HCT116 (cell line): ENCODE measurements around the gene BAX. TPM values are rescaled to one million over a fixed set of nuclear protein-coding genes. Genes with fewer than 3 reads are reported as not detected.
A peak's percentile ranks its signal among the peaks of the same experiment; 100 is the strongest.
"Not testable (repeated sequence)": the region's sequence is repeated elsewhere in the genome, so short reads cannot be mapped to it uniquely, and the experiment has no call there.

ENCODE experiments used
- ATAC-seq: fragments of 200-7000 bp; cut with Tn5 transposase; 2 replicates; pipeline ENCODE4 v1.9.1; 2020; ENCODE audit warnings: mild to moderate bottlenecking, moderate library complexity
- BruUV-seq: library from RNA; stranded (reverse); fragments of 400-500 nt; replicated peaks from 2 replicates; lab custom pipeline; 2021; lab: Mats Ljungman, UMichigan
- CTCF ChIA-PET: fragments of 300-600 bp; sonication (Branson Sonifier 250); formaldehyde crosslinking; loops from one replicate; lab custom pipeline; 2021; ENCODE audit warnings: antibody characterized with exemption; lab: Charles Lee
- POLR2A ChIA-PET: fragments of 300-600, 350-600 bp; sonication (Branson Sonifier 250); formaldehyde crosslinking; loops from one replicate; lab custom pipeline; 2021; ENCODE audit warnings: antibody characterized with exemption; lab: Charles Lee
- RAD21 ChIA-PET, 2 experiments: fragments of 300-600 bp; sonication (Branson Sonifier 250); formaldehyde crosslinking; loops; one replicate each; lab custom pipeline; 2023; ENCODE audit warnings: low total read pairs in 2 of 2; ENCODE audit not compliant: uncharacterized antibody in 2 of 2, unreplicated experiment in 2 of 2, low non-redundant PET in 1 of 2; lab: Charles Lee
- DNase-seq: peaks from one replicate; pipeline ENCODE4 v3.0.0-alpha.2; 2010; ENCODE audit warnings: low read depth, low spot score
- H2AFZ ChIP-seq: fragments of 200-600 bp; shearing (Covaris generic), sonication (generic); 2 replicates; pipeline ENCODE4 v1.6.1; 2017; ENCODE audit warnings: low read depth, mixed run types, mixed read lengths, antibody characterized with exemption, low read length; ENCODE audit not compliant: poor library complexity, severe bottlenecking
- H3K27ac ChIP-seq: 2 replicates; pipeline ENCODE4 v1.5.1; 2012; ENCODE audit warnings: low read depth, low read length
- H3K27me3 ChIP-seq: fragments of 200-600 bp; sonication (generic); 2 replicates; pipeline ENCODE4 v1.6.1; 2016; ENCODE audit warnings: mixed run types, low read length, mixed read lengths; ENCODE audit not compliant: insufficient read depth
- H3K36me3 ChIP-seq, 2 experiments: fragments of 200-500 bp in 1 of 2; fragments of 200-600 bp in 1 of 2; sonication (Bioruptor generic) in 1 of 2; sonication (generic) in 1 of 2; 2 replicates each; pipeline versions ENCODE4 v1.5.1 to v1.6.1; 2014 to 2016; ENCODE audit warnings: low read length in 2 of 2, inconsistent platforms in 1 of 2, mixed read lengths in 1 of 2, mixed run types in 1 of 2; ENCODE audit not compliant: insufficient read depth in 2 of 2, control insufficient read depth in 1 of 2
- H3K4me1 ChIP-seq, 2 experiments: fragments of 200-600 bp in 1 of 2; sonication (generic) in 1 of 2; 2 replicates each; pipeline versions ENCODE4 v1.5.1 to v1.6.1; 2012 to 2017; ENCODE audit warnings: low read length in 2 of 2, inconsistent platforms in 1 of 2, mild to moderate bottlenecking in 1 of 2, mixed read lengths in 1 of 2, mixed run types in 1 of 2, moderate library complexity in 1 of 2; ENCODE audit not compliant: insufficient read depth in 2 of 2, control insufficient read depth in 1 of 2
- H3K4me2 ChIP-seq: fragments of 200-600 bp; sonication (generic); 2 replicates; pipeline ENCODE4 v1.6.1; 2017; ENCODE audit warnings: mixed run types, low read length, mixed read lengths
- H3K4me3 ChIP-seq, 2 experiments: fragments of 200-600 bp in 1 of 2; sonication (generic) in 1 of 2; replicated peaks in 1 of 2; 2 replicates each; pipeline ENCODE4 v1.5.1; 2011 to 2016; ENCODE audit warnings: low read length in 2 of 2, control low read depth in 1 of 2, low read depth in 1 of 2, mild to moderate bottlenecking in 1 of 2, mixed read lengths in 1 of 2, mixed run types in 1 of 2
- H3K79me2 ChIP-seq: fragments of 200-600 bp; sonication (generic); 2 replicates; pipeline ENCODE4 v1.6.1; 2017; ENCODE audit warnings: mild to moderate bottlenecking, mixed run types, low read length, moderate library complexity, mixed read lengths; ENCODE audit not compliant: insufficient read depth
- H3K9ac ChIP-seq: fragments of 200-600 bp; sonication (generic); 2 replicates; pipeline ENCODE4 v1.6.1; 2016; ENCODE audit warnings: low read length, mixed read lengths
- H3K9me2 ChIP-seq: fragments of 200-600 bp; sonication (generic), shearing (Covaris generic); 2 replicates; pipeline ENCODE4 v1.6.1; 2017; ENCODE audit warnings: mixed run types, mild to moderate bottlenecking, moderate library complexity; ENCODE audit not compliant: insufficient read depth
- H3K9me3 ChIP-seq, 2 experiments: fragments of 200-500 bp in 1 of 2; fragments of 200-600 bp in 1 of 2; sonication (Bioruptor generic) in 1 of 2; sonication (generic) in 1 of 2; 2 replicates each; pipeline ENCODE4 v1.6.1; 2014 to 2017; ENCODE audit warnings: low read length in 2 of 2, mixed read lengths in 2 of 2, inconsistent platforms in 1 of 2, low read depth in 1 of 2, mild to moderate bottlenecking in 1 of 2, mixed run types in 1 of 2, moderate library complexity in 1 of 2; ENCODE audit not compliant: control insufficient read depth in 1 of 2, insufficient read depth in 1 of 2
- H4K20me1 ChIP-seq: fragments of 200-600 bp; sonication (generic), shearing (Covaris generic); 2 replicates; pipeline ENCODE4 v1.6.1; 2017; ENCODE audit warnings: mixed run types, mild to moderate bottlenecking, moderate library complexity; ENCODE audit not compliant: insufficient read depth
- CBX3 ChIP-seq: IDR thresholded peaks from 2 replicates; pipeline ENCODE4 v1.6.1; 2012; ENCODE audit warnings: low read depth
- CEBPB ChIP-seq: IDR thresholded peaks from 2 replicates; pipeline ENCODE4 v1.6.1; 2012; ENCODE audit warnings: low read depth
- EGR1 ChIP-seq: IDR thresholded peaks from 2 replicates; pipeline ENCODE4 v1.6.1; 2012; ENCODE audit warnings: low read depth
- FOSL1 ChIP-seq: IDR thresholded peaks from 2 replicates; pipeline ENCODE4 v1.6.1; 2012; ENCODE audit warnings: low read depth
- POLR2AphosphoS5 ChIP-seq: IDR thresholded peaks from 2 replicates; pipeline ENCODE4 v1.6.1; 2011; ENCODE audit warnings: mild to moderate bottlenecking, low read depth, low read length, moderate library complexity
- SP1 ChIP-seq: IDR thresholded peaks from 2 replicates; pipeline ENCODE4 v1.6.1; 2012; ENCODE audit warnings: low read depth
- TCF7L2 ChIP-seq: IDR thresholded peaks from 2 replicates; pipeline ENCODE4 v1.7.0; 2011; ENCODE audit warnings: borderline replicate concordance, inconsistent platforms; ENCODE audit not compliant: insufficient read depth, insufficient read length; ENCODE audit errors: extremely low read depth
- intact Hi-C: fragments of 100-400 bp; cut with micrococcal nuclease; formaldehyde crosslinking; loops from 2 replicates; pipeline ENCODE4 v1.10.0; 2022
- total RNA-seq: library from RNA; stranded (reverse); gene quantifications from one replicate; pipeline ENCODE4 v1.2.1, GENCODE V29; 2021; ENCODE audit not compliant: unreplicated experiment

Gene BAX
- total RNA-seq, 1 experiment from 2014 or later, result 96.4 TPM

GRCh38 chr19:48925240-48925843 lies 29.3 kb upstream of the BAX start:
- intact Hi-C loops, result no loop called here
- POLR2A ChIA-PET, result interaction anchor here (0.7 to 1.7 kb wide), 4 partner anchors 8 to 51 kb away, joined by 3 to 7 read pairs (median 4); partner anchors contain the start of gene DHDH
- peaks cover 22 to 44% of the 10 kb centered on the region in 2 experiments for H3K4me1 ChIP-seq
- TF ChIP-seq SP1, result no peak; the same call in 1 of the 2 replicates
- no peak for TF ChIP-seq CBX3
- no peak for TF ChIP-seq POLR2AphosphoS5
- TF ChIP-seq TCF7L2, result no peak
- no peak for TF ChIP-seq CEBPB
- no peak for TF ChIP-seq EGR1
- TF ChIP-seq FOSL1, result peak; percentile 69
- TF ChIP-seq, all 23 proteins: peak for 1
- no peaks in the 10 kb centered on the region for H3K27me3 ChIP-seq
- CTCF ChIA-PET, result interaction anchor here (1.5 kb wide), 1 partner anchor 130 kb away, joined by 6 read pairs; no protein-coding TSS in a partner anchor
- BruUV-seq, result no TSS peak
- peak overlapping the region; percentile 76 for H3K4me2 ChIP-seq
- no peaks in the 10 kb centered on the region for H3K79me2 ChIP-seq
- no peaks in the 10 kb centered on the region for H3K9me3 ChIP-seq
- ATAC-seq (peak; percentile 67), DNase-seq (peak; percentile 60)
- H3K9me2 ChIP-seq, result no peaks in the 10 kb centered on the region
- H3K27ac ChIP-seq, result no peak overlapping the region
- no peak overlapping the region for H3K4me3 ChIP-seq
- no peaks in the 10 kb centered on the region for H3K36me3 ChIP-seq
- peak overlapping the region; percentile 44 for H3K9ac ChIP-seq
- RAD21 ChIA-PET, result interaction anchor here in 1 of 2 experiments (0.6 kb wide), 1 partner anchor 20 kb away, joined by 4 read pairs; no protein-coding TSS in a partner anchor
- no peak overlapping the region for H2AFZ ChIP-seq
- H4K20me1 ChIP-seq, result no peaks in the 10 kb centered on the region

- H3K27ac ChIP-seq, H3K9me2 ChIP-seq, RAD21 ChIA-PET, H3K9me3 ChIP-seq, H3K4me3 ChIP-seq, DNase-seq, BruUV-seq, H2AFZ ChIP-seq, H3K36me3 ChIP-seq, H4K20me1 ChIP-seq, H3K79me2 ChIP-seq, H3K27me3 ChIP-seq, intact Hi-C loops: not testable (repeated sequence)
- Histone ChIP-seq H3K4me1 (peaks cover 22 to 44% of the 10 kb centered on the region in 2 experiments), H3K4me2 (peak overlapping the region; percentile 76), H3K9ac (peak overlapping the region; percentile 44)
- 0 out of 2 replicates have a peak, but pooled peaks have one; percentile 6 for ATAC-seq
- ChIA-PET CTCF (interaction anchor here (1.5 kb wide), 1 partner anchor 130 kb away, joined by 6 read pairs; no protein-coding TSS in a partner anchor), POLR2A (interaction anchor here (1.0 to 1.7 kb wide), 3 partner anchors 7 to 52 kb away, joined by 3 to 7 read pairs (median 4); partner anchors contain the start of gene DHDH)
Measured at GRCh38 chr19:48925890-48926289, 28.8 kb upstream of the BAX start.
